Liver (tissue), 9 donors: ENCODE measurements around the gene UPK1A. TPM values are rescaled to one million over a fixed set of nuclear protein-coding genes. Genes with fewer than 3 reads are reported as not detected.

ENCODE experiments used
- DNase-seq: peaks from one replicate; pipeline ENCODE4 v3.0.0-alpha.2; 2017; ENCODE audit warnings: low spot score
- H3K27ac ChIP-seq, 2 donors: one replicate each; pipeline ENCODE4 v1.7.0; 2013; ENCODE audit warnings: inconsistent platforms in 2 of 2, low read length in 2 of 2, control low read depth in 1 of 2, low read depth in 1 of 2, mild to moderate bottlenecking in 1 of 2
- H3K27me3 ChIP-seq, 4 donors: one replicate each; pipeline versions ENCODE4 v1.6.1 to v1.7.0; 2013; ENCODE audit warnings: low read length in 3 of 4, inconsistent platforms in 1 of 4, mild to moderate bottlenecking in 1 of 4, moderate library complexity in 1 of 4; ENCODE audit not compliant: control insufficient read depth in 4 of 4, insufficient read depth in 4 of 4
- H3K36me3 ChIP-seq, 4 donors: one replicate each; pipeline versions ENCODE4 v1.6.1 to v1.7.0; 2013; ENCODE audit warnings: low read length in 3 of 4, mild to moderate bottlenecking in 3 of 4, low read depth in 1 of 4, moderate library complexity in 1 of 4; ENCODE audit not compliant: control insufficient read depth in 4 of 4, insufficient read depth in 3 of 4
- H3K4me1 ChIP-seq, 4 donors: one replicate each; pipeline versions ENCODE4 v1.6.1 to v1.7.0; 2013; ENCODE audit warnings: low read length in 3 of 4, mild to moderate bottlenecking in 3 of 4, moderate library complexity in 1 of 4; ENCODE audit not compliant: control insufficient read depth in 4 of 4, insufficient read depth in 4 of 4
- H3K4me3 ChIP-seq, 3 donors: one replicate each; pipeline versions ENCODE4 v1.6.1 to v1.7.0; 2013; ENCODE audit warnings: low read length in 3 of 3, control low read depth in 1 of 3, low read depth in 1 of 3, mild to moderate bottlenecking in 1 of 3
- H3K9ac ChIP-seq, 2 donors: one replicate each; pipeline ENCODE4 v1.7.0; 2013; ENCODE audit warnings: low read length in 2 of 2, mild to moderate bottlenecking in 2 of 2, moderate library complexity in 2 of 2, control low read depth in 1 of 2, low read depth in 1 of 2
- H3K9me3 ChIP-seq, 4 donors: one replicate each; pipeline versions ENCODE4 v1.6.1 to v1.7.0; 2013; ENCODE audit warnings: low read length in 3 of 4; ENCODE audit not compliant: control insufficient read depth in 4 of 4
- GABPA ChIP-seq, 2 donors: IDR thresholded peaks in 1 of 2; conservative IDR thresholded peaks in 1 of 2; 2 replicates each; pipeline ENCODE4 v1.6.1; 2016; ENCODE audit warnings: antibody characterized with exemption in 2 of 2, mild to moderate bottlenecking in 1 of 2, moderate library complexity in 1 of 2
- HNF4G ChIP-seq: IDR thresholded peaks from 2 replicates; pipeline ENCODE4 v1.6.1; 2016; ENCODE audit warnings: antibody characterized with exemption
- JUND ChIP-seq, 2 donors: IDR thresholded peaks; 2 replicates each; pipeline ENCODE4 v1.6.1; 2016; ENCODE audit warnings: antibody characterized with exemption in 2 of 2
- NR2F2 ChIP-seq: IDR thresholded peaks from 2 replicates; pipeline ENCODE4 v1.6.1; 2016; ENCODE audit warnings: antibody characterized with exemption
- RAD21 ChIP-seq, 2 donors: IDR thresholded peaks; 2 replicates each; pipeline ENCODE4 v1.6.1; 2016; ENCODE audit warnings: antibody characterized with exemption in 2 of 2, mild to moderate bottlenecking in 2 of 2
- REST ChIP-seq: IDR thresholded peaks from 2 replicates; pipeline ENCODE4 v1.6.1; 2016; ENCODE audit warnings: antibody characterized with exemption, mild to moderate bottlenecking
- RXRA ChIP-seq, 2 donors: IDR thresholded peaks; 2 replicates each; pipeline ENCODE4 v1.6.1; 2017 to 2018; ENCODE audit warnings: antibody characterized with exemption in 2 of 2, mild to moderate bottlenecking in 1 of 2
- SP1 ChIP-seq: IDR thresholded peaks from 2 replicates; pipeline ENCODE4 v1.6.1; 2018; ENCODE audit warnings: antibody characterized with exemption, mild to moderate bottlenecking
- TAF1 ChIP-seq: conservative IDR thresholded peaks from 2 replicates; pipeline ENCODE4 v1.6.1; 2016; ENCODE audit warnings: antibody characterized with exemption, mild to moderate bottlenecking
- YY1 ChIP-seq: IDR thresholded peaks from 2 replicates; pipeline ENCODE4 v1.6.1; 2016; ENCODE audit warnings: antibody characterized with exemption, mild to moderate bottlenecking
- whole genome bisulfite sequencing: extraction: QIAGEN DNeasy Blood & Tissue Kit; methylation state at CpG from one replicate; pipeline ENCODE4 v1.1.7; 2013; 5-methylcytosine and 5-hydroxymethylcytosine counted together
- polyA plus RNA-seq, 2 donors: library from polyadenylated mRNA; stranded (reverse) in 1 of 2; unstranded in 1 of 2; fragments of 200-250 nt in 1 of 2; fragments of >200 nt in 1 of 2; fragmentation: Nextera tagmentation in 1 of 2; extraction: Ambion mirVana in 1 of 2; gene quantifications; one replicate each; pipeline versions ENCODE4 v1.2.1 to v1.2.3, GENCODE V29; 2013 to 2015
- total RNA-seq, 2 donors: library from RNA; depleted of rRNA; stranded (reverse); fragments of >200 nt; gene quantifications; one replicate each; pipeline ENCODE4 v1.2.3, GENCODE V29; 2014
- TF ChIP-seq, protein P1 (sequence below): IDR thresholded peaks from 2 replicates; pipeline ENCODE4 v1.6.1; 2016; ENCODE audit warnings: antibody characterized with exemption
- TF ChIP-seq, protein P2 (sequence below): IDR thresholded peaks from 2 replicates; pipeline ENCODE4 v1.6.1; 2016; ENCODE audit warnings: antibody characterized with exemption
- TF ChIP-seq, protein P3 (sequence below): fragments of 150-350 bp; IDR thresholded peaks from 2 replicates; pipeline ENCODE4 v1.5.1; 2017; ENCODE audit warnings: improper control_type of control experiment, low read depth, low read length; ENCODE audit not compliant: missing input control
- donor health status: healthy.
- donor health status: healthy.
- donor health status: healthy.
- donor health status: healthy.
- donor health status: healthy.

UPK1A gene
- total and polyA plus RNA-seq, 4 donors = 0.10 to 0.56 TPM; not detected in 2

DNA sequence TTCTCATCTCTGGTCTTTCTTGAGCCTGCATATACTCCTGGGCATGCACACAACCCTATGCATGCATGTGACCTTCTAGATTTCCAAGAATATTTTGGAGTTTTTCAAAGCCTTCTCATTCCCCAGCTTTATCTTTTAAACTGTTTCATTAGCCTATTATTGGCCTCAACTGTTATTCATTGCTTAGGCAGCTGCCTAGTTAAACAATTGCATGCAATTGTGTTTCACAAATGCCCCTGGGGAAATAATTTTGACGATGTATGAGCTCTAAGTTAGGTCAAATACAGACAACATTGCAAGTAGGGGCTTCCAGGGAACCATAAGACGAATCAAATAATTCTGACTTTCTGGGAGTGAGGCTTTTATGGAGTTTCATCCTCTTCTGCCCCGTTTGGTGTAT is 2.3 kb upstream of the UPK1A start (continued):
- TF ChIP-seq, protein P1, sequence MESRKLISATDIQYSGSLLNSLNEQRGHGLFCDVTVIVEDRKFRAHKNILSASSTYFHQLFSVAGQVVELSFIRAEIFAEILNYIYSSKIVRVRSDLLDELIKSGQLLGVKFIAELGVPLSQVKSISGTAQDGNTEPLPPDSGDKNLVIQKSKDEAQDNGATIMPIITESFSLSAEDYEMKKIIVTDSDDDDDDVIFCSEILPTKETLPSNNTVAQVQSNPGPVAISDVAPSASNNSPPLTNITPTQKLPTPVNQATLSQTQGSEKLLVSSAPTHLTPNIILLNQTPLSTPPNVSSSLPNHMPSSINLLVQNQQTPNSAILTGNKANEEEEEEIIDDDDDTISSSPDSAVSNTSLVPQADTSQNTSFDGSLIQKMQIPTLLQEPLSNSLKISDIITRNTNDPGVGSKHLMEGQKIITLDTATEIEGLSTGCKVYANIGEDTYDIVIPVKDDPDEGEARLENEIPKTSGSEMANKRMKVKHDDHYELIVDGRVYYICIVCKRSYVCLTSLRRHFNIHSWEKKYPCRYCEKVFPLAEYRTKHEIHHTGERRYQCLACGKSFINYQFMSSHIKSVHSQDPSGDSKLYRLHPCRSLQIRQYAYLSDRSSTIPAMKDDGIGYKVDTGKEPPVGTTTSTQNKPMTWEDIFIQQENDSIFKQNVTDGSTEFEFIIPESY = no peak

DNA sequence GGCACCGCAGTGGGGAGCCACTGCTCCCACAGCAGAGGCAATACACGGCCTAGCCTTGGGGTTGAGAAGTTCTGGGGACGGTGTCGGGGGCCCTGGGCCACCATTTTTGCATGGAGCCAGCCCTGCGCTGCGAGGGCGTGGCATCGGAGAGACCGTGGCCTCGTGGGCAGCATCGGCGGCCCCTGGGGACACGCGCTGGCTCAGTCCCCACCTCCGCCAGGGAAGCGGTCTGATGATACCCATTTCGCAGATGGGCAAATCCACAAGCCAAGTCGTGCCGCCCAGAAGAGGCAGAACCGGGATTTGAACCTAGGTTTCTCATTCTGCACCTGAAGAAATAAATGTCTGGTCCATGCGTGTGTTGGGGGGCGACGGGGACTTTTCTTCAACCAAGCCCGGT is 1.2 kb upstream of the UPK1A start:
- H3K27ac ChIP-seq = no peak overlapping the region
- TF ChIP-seq REST = no peak
- no peak for TF ChIP-seq HNF4G
- no peak for TF ChIP-seq JUND (IDR thresholded peaks at IDR 0.05)
- no peak for TF ChIP-seq NR2F2
- no peak for TF ChIP-seq RXRA (IDR thresholded peaks at IDR 0.05)
- TF ChIP-seq SP1 = no peak
- TF ChIP-seq YY1 = no peak
- TF ChIP-seq, protein P2, sequence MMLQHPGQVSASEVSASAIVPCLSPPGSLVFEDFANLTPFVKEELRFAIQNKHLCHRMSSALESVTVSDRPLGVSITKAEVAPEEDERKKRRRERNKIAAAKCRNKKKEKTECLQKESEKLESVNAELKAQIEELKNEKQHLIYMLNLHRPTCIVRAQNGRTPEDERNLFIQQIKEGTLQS = no peak
- no peak for TF ChIP-seq TAF1
- TF ChIP-seq, protein P3, sequence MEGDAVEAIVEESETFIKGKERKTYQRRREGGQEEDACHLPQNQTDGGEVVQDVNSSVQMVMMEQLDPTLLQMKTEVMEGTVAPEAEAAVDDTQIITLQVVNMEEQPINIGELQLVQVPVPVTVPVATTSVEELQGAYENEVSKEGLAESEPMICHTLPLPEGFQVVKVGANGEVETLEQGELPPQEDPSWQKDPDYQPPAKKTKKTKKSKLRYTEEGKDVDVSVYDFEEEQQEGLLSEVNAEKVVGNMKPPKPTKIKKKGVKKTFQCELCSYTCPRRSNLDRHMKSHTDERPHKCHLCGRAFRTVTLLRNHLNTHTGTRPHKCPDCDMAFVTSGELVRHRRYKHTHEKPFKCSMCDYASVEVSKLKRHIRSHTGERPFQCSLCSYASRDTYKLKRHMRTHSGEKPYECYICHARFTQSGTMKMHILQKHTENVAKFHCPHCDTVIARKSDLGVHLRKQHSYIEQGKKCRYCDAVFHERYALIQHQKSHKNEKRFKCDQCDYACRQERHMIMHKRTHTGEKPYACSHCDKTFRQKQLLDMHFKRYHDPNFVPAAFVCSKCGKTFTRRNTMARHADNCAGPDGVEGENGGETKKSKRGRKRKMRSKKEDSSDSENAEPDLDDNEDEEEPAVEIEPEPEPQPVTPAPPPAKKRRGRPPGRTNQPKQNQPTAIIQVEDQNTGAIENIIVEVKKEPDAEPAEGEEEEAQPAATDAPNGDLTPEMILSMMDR = no peak
- TF ChIP-seq, protein P1 = no peak
- no peak for TF ChIP-seq RAD21 (IDR thresholded peaks at IDR 0.05)
- no peak for TF ChIP-seq GABPA (IDR thresholded peaks at IDR 0.05 in 1 of 2, conservative IDR thresholded peaks at IDR 0.05 in 1 of 2)
- H3K27me3 ChIP-seq = no peaks in the 10 kb centered on the region
- WGBS = 96% methylated on average over 24 of the region's 24 CpGs
- peaks cover 2 to 6% (median 5%) of the 10 kb centered on the region in 4 donors for H3K36me3 ChIP-seq
- DNase-seq = no peak
- no peak overlapping the region for H3K9ac ChIP-seq
- no peak overlapping the region for H3K4me3 ChIP-seq
- no peaks in the 10 kb centered on the region for H3K9me3 ChIP-seq
- peaks cover 8 to 13% (median 12%) of the 10 kb centered on the region in 4 donors for H3K4me1 ChIP-seq
